ENCODE results near the gene SGK1.
"Not testable (repeated sequence)": the region's sequence is repeated elsewhere in the genome, so short reads cannot be mapped to it uniquely, and the experiment has no call there.

The SGK1 gene

DNA sequence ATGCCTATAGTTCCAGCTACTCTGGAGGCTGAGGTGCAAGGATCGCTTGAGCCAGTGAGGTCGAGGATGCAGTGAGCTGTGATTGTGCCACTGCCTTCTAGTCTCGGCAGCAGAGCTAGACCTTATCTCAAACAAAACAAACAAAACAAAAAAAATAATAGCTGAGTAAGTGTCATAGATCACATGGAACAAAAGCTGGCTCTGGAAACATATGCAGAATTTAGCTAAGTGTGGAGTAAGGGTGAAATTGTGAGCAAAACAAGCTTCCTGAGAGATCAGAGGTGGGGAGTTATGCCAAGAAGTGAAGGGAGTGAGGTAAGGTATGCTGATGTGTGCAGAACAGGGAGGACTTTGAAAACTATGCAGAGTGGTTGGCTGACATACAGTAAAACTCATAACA, 18.7 kb downstream of the SGK1 start:
- DNase-seq: no peak

- no peak for DNase-seq
Measured at GRCh38 chr6:134296762-134297161, 21.1 kb downstream of the SGK1 start.

- DNase-seq: no peak
Measured at GRCh38 chr6:134295953-134296553, 21.9 kb downstream of the SGK1 start.

DNA sequence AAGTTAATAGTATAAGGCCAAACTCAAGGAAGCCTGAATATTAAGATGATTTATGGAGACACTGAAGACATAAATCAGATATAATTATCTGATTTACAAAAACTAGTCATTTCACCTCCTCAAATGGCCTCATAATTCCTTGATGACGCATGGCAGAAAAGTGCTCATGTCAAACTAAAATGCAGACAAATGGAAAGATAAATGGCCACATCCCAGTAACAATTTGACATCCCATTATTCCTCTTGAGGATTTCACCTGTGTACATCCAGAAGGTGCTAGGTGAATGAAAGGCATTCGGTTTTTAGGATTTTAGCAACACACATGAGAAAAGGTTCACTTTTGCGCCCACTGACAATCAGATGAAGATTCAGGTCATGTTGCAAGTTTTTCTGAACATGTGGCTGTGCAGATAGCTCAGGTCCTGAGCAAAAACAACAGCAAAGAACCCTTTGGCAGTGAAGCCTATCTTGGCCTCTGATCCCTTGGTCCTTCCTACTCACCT, 24.2 kb downstream of the SGK1 start:
- no peak for DNase-seq

DNA sequence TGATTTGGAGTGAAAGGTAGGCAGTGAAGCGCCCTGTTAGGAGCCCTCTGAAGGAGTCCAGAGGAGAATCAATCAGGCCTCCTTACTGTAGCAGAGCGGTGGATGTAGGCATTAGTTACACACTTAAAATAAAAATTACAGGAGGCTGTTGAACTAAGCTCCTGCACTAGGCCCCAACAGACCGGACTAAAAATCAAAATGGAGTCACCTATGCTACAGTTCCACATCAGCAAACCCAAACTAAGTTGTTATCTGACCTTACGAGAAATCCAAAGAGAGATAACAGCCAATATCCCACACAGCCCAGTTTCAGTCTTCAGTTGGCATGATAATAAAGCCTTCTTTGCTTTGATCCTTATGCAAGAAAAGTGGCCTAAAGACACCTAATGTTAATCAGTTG, 26.8 kb downstream of the SGK1 start:
- DNase-seq: no peak

DNA sequence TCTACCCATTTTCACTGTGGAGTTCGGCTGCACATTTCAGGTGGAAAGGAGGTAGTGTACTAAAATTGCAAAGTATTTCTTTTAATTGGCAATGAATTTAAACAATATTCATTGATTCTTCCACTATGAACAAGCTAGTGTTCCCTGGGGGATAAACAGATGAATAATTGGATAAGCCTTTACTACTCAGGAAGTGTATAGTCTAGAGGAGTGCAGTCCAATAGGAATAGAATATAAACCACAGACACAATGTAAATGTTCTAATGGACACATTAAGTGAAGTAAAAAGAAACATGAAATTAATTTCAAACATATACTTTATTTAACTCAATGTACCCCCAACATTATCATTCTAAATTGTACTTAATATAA, 28.7 kb downstream of the SGK1 start:
- DNase-seq: no peak

GRCh38 chr6:134288538-134289203, 29.2 kb downstream of the SGK1 start:
- no peak for DNase-seq

DNA sequence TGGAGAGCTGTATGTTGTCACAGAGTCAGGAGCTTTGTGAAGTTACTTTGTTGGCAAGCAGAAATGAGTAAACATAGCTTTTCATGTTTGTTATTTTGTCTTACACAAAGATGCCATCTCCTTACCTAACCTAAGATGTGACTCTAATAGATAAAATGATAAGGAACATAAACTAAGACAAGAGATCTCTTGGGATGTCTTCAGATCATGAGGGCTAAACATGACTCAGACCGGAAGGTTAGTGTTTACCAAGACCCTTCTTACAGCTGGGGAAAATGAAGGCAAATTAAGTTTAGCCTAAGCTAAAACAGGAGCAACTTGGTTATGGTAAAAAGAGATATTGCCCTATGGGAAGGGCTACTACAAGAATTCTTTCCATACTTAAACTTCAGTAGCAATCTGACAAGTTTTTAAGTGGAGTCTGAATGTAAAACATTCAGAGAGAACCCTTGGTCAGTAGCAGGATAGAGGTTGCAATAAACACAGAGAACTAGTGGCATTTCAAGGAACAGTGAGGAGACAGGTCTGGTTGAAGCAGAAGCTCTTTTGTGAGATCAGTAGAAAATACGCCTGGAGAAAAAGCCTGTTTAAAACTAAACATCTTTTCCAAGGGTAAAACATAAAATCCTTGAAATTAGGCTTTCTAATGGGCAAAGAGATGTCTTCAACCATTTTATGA, 29.9 kb downstream of the SGK1 start:
- DNase-seq: no peak

DNA sequence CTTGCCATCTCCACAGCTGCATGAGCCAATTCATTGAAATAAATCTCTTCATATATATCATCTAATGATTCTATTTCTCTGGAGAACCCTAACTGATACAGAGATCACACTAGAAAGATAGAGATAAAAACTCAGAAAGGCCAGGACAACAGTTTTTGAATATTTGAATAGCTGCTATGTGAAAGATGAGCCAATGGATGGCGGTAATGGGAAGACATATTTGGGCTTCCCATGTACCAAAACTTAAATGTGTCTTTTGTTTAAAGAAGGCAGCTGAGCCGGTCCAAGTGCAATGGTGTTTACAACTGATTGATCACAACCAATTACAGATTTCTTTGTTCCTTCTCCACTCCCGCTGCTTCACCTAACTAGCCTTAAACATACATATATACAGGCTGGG, 35.1 kb downstream of the SGK1 start:
- no peak for DNase-seq

GRCh38 chr6:134281388-134281787, 36.5 kb downstream of the SGK1 start:
- DNase-seq: no peak

GRCh38 chr6:134278000-134278399, 39.9 kb downstream of the SGK1 start:
- DNase-seq: no peak

DNA sequence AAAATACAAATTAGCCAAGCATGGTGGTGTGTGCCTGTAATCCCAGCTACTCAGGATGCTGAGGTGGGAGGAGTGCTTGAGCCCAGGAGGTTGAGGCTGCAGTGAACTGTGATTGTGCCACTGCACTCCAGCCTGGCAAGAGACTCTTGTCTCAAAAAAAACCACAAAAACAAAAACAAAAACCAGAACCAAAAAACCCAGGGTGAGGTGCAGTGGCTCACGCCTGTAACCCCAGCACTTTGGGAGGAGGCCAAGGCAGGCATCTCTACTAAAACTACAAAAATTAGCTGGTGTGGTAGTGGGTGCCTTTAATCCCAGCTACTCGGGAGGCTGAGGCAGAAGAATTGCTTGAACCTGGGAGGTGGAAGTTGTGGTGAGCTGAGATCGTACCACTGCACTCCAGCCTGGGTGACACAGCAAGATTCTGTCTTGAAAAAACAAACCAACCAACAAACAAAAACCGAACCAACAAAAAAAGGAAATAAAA, 41.0 kb downstream of the SGK1 start:
- not testable (repeated sequence) for DNase-seq

- DNase-seq: no peak
Measured at GRCh38 chr6:134272374-134272773, 45.5 kb downstream of the SGK1 start.

DNA sequence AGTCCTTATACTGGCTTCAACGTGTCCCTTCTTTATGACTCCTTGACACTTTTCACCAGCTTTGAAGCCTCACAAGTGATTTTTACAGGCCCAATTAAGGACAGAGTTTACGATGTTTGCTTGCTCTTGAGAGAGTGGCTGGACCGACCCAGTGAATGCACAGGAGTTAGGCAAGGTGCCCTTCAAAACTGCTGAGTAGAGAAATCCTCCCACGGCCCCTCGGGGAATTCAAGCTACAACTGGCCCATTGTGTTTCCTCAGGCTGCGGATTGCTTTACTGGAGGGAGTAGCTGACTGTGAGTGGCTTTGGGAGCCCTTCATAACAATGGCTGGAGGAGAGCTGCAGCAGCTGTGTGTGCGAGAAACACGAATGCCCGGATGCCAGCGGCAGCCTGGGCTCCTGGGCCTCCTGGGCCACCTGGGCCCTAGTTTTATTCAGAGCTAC, 50.0 kb downstream of the SGK1 start:
- DNase-seq: no peak

DNA sequence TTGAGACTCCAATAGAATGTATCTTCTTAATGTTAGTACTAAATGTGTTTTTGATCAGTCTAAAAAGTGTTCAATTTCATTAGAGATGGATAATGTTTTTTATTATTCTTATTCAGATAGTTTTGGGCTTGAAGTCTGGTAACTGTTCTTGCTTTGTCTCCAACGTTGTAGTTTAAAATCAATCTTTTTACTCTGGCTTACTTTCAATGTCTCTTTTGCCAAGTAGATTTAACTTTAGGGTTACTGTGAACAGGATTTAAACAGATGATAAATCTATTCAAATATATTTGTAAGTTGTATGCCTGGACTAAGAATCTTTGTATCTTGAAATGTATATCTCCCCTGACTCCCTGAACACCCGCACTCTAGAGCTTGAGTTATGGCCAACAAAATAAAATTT, 51.1 kb downstream of the SGK1 start:
- no peak for DNase-seq

DNA sequence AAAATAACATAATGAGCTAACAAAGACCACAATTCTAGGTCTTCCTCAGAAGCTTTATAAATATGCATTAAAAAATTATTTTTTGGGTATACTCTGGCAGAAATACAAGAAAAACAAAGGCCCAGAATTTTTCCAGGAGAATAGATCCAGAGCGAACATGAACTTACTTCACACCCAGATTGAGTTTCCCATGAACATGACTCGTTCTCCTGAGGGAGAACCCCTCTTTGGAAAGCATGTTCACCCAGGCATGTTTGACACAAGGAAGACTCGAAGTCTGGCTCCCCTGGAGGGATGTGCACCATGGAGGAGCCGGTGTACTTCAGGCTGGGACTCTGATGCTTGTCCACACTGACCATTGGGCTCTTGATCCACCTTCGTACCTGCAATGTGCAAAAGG, 56.1 kb downstream of the SGK1 start:
- DNase-seq: no peak

DNA sequence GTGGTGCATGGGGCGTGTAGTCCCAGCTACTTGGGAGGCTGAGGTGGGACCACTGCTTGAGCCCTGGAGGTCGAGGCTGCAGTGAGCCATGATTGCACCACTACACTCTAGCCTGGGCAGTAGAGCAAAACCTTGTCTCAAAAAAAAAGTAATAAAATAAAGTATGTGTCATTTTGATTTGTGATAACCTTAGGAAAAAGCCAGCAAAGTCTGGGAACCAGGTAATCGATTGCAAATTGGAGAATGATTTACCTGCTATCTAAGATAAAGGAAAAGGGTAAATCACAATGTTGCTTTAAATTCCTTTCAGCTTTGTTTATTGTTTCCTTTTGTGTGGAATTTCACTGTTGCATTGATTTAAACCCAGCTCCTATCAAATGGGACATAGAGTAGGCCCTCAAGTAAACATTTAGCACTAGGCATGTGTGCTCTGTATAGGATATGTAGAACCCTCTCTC, 59.0 kb downstream of the SGK1 start:
- DNase-seq: no peak

DNA sequence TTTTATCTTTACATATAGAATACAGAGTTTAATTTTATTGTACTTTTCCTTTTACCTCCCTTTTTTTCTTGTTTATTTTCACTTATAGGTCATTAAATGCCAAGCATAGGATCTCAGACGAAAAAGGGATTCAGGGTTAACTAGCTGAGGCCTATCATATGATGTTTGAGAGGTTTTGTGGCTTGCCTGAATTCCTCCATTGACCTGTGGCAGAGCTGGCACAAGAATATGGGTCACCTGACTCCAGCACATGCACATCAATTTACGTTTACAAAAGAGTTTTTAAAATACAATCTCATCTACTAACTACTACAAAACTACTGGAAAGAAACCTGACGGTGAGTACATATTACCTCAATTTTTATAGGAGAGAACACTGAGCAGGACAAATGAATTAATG, 60.4 kb downstream of the SGK1 start:
- DNase-seq: no peak

DNA sequence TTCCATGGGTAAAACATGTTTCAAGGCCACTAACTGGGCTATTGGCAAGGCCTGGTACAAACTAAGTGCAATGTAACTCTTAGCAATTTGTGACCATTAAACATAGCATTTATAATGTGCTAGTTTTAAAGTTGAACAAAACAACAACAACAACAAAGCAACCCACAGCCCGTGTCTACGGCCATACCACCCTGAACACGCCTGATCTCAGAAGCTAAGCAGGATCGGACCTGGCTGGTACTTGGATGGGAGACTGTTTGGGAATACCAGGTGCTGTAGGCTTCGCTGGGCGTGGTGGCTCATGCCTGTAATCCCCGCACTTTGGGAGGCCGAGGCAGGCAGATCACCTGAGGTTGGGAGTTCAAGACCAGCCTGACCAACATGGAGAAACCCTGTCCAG, 61.0 kb downstream of the SGK1 start:
- no peak for DNase-seq

- not testable (repeated sequence) for DNase-seq
Measured at GRCh38 chr6:134255280-134255679, 62.6 kb downstream of the SGK1 start.

GRCh38 chr6:134254118-134254517, 63.8 kb downstream of the SGK1 start:
- DNase-seq: no peak

DNA sequence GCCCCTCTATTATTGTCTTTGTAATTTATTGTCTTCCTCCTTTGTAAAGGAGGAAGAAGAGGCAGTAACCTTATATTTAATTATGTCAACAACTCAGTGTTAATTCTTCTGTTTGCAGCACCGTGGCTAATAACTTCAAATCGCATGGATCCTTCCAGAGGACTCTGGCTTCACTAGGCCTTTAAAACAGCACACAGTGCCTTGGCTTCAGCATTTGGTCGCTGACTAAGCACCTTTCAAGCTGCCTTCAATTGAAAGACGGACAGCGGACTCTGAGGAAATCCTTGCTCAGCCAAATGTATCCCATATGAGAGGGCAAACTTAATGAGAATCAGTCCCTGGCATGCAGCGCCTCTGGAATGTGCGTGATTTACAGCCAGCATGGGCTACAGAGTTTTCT, 64.2 kb downstream of the SGK1 start:
- DNase-seq: no peak

DNA sequence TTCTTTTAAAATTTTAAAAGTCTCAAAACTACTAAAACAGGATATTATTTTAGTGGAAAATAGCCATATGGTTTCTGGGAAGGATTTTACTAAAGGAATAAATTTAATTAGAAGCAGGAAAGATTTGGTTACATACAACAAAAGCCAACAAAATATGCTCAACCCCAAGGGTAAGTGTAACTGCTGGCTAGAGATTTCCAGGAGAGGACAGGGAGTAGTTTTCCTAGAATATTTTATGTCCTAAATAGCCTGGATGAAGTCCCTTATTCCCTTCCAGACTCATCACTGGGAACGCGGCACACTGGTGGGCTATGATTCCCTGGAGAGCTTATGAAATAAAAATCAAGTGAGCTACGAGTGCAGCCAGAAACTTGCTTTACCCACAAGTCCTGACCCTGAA, 66.6 kb downstream of the SGK1 start:
- DNase-seq: no peak

DNA sequence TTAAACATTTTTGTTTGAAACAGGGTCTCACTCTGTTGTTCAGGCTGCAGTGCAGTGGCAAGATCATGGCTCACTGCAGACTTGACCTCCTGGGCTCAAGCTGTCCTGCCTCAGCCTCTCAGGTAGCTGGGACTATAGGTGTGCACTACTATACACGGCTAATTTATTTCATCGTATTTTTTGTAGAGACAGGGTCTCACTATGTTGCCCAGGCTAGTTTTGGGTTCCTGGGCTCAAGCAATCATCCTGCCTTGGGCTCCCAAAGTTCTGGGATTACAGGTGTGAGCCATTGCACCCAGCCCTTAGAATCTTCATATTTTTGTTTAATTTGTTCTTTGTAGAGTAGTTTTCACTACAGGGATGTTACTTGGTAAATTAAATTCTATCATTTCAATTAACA, 67.1 kb downstream of the SGK1 start:
- no peak for DNase-seq

Measured in effector CD4-positive, alpha-beta T cell (primary cell).